G401 (cell line): ENCODE data around the gene ALAS1. TPM values are rescaled to one million over a fixed set of nuclear protein-coding genes. Genes with fewer than 3 reads are reported as not detected.
A peak's percentile ranks its signal among the peaks of the same experiment; 100 is the strongest.

Experiments used
- DNase-seq: peaks from one replicate; pipeline ENCODE4 v3.0.0-alpha.2; 2015; ENCODE audit warnings: low spot score
- in situ Hi-C: cut with HindIII; loops from 2 replicates; pipeline ENCODE4 v1.10.0; 2016; ENCODE audit warnings: low sequenced_read_pairs, mixed read lengths
- total RNA-seq: library from RNA; depleted of rRNA; stranded (reverse); fragments of >200 nt; shearing (Covaris generic); gene quantifications from 2 replicates; pipeline ENCODE4 v1.2.3, GENCODE V29; 2014

The ALAS1 gene
- total RNA-seq, 1 experiment from 2014 or later: 66.7 TPM

DNA sequence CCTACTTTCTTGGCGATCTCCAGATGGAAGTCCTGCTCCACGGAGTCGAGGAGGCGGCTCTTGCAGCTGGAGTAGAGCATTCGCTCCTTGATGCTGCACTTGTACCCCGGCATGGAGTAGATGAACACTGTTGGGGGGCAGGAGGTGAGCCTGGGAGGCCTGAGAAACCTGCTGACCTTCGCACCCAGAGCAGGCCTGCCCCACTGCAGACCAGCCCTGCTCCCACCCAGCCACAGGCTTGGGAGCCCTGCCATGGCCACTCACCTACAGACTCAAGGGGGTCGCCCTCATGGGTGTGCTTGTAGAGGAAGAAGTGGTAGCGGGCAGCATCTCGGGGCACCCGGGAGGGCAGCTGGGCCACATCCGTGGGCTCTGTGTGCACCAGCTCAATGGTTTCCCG is 31.7 kb downstream of the ALAS1 start:
- in situ Hi-C loops: no loop called here
- DNase-seq: no peak

DNA sequence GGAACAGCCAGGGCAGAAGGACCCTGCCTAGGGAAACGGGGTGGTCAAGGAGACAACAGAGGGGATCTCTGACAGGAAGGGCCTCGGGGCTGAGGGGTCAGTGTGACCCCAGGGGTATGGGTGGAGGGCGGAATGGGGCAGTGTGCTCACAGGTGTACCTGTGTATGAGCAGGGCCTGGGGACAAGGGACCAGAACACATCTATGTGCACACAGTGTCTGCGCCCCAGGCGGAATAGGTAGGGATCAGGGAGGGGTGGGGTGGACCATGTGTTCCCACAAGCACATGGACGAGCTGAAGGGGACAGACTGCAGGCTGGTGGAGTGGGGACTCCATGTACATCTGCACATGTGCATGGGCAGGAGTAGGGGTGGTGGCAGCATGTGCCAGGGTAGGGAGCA is 32.5 kb downstream of the ALAS1 start:
- DNase-seq: no peak
- in situ Hi-C loops: no loop called here

DNA sequence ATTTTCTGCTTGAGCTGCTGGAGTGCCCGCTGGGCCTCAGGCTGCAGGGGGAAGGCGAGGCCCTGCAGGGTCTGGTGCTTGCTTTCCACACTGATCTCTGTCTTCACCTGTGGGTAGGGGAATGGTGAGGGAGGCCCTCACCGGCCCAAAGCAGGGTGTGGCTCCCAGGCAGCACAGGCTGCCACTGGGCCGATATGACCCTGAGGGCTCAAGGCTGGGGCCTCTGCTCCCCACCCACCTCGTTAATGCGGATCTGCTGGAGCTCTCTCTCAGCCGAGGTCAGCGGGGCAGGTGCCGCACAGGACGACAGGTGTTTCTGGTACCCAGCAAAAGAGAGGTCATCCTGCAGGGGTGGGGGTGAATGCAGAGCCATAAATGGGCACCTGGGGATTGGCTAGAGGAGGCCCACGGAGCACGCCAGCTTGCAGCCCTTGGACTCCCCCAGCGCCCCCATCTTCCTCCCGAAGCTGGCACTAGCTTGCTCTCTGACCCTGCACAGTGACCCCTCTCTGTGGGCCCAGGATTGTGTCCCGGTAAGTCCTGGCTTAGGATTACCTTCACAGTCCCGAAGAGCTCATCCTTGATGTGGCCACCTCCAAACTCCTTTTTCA is 33.0 kb downstream of the ALAS1 start:
- in situ Hi-C loops: no loop called here
- DNase-seq: no peak

DNA sequence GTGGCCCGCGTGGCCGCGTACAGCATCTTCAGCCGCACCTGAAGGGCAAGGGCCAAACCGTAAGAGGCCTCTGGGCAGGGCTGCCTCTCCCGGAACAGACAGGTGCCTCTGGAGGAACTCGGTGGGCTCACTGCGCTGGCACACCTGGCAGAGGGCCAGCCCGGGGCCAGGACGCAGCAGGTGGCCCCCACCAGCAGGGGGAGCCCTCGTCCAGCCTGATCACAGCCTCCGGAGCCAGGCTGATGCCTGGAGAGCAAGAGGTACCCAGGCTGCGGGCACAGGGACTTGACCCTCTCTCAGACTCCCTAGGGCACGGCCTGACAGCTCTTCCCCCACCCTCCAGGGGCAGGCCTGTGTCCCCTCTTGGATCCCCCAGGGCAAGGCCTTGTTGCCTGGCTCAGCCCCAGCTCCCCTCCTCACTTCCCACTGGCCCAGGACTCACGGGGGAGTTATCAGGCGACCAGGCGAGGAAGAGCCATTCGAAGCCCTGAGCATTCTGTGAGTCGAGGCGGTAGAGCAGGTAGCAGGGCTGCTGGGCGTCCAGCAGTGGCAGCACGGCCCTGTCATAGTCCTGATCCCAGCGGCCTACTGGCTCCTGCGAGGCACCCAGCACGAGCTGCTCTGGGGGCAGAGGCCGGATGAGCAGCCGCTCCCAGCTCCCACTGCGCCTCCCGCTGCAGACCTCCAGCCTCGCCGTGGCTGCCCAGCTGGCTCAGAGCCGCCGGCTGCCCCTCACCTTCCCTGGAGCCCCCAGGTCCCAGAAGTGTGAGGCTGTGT is 33.7 kb downstream of the ALAS1 start:
- in situ Hi-C loops: no loop called here
- no peak for DNase-seq

DNA sequence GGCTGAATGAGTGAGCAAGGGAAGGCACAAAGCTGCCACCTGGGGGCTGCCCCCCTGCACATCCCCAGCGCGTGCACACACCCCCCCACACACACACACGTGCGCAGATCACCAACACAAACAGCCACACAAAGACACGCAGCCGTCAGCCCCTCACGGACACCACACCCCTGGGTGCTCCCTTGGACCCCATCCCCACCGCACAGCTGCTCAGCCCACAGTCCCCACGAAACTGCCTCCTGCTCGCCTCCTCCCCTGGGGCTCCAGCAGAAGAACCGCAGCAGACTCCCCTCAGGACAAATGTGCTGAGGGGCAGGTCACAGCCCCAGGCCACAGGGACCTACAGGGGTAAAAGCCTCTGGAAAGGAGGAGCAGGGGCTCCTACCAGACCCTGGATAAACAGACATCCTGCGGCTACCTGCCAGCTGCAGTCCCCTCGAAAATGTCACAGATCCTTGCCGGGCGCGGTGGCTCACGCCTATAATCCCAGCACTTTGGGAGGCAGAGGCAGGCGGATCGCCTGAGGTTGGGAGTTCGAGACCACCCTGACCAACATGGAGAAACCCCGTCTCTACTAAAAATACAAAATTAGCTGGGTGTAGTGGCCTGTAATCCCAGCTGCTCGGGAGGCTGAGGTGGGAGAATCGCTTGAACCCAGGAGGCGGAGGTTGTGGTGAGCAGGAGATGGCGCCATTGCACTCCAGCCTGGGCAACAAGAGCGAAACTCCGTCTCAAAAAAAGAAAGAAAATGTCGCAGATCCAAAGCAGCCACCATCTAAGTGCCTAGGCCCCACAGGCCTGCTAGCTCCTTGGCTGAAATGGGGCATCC is 34.5 kb downstream of the ALAS1 start:
- DNase-seq: no peak
- in situ Hi-C loops: no loop called here

DNA sequence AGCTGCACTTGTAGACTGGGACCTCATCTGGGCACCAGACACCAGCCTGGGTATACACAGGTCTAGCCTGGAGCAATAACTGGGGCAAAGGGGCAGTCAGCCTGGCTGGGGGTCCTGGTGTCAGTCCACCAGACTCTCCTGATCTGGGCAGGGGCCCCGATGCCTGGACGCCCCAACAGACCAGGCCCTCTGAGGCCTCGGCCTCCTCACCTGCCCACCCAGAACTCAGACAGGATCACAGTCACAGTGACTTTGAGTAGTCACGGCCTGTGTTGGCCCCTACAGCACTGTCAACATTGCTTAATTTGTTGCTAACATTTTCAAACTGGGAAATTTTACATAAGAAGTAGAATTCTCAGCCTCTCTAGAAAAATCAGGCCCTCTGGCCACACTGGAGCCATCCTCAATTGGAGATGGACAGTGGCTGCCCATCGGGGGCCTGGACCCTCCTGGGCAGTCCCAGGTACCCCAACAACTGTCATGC is 35.2 kb downstream of the ALAS1 start:
- DNase-seq: no peak
- in situ Hi-C loops: no loop called here

DNA sequence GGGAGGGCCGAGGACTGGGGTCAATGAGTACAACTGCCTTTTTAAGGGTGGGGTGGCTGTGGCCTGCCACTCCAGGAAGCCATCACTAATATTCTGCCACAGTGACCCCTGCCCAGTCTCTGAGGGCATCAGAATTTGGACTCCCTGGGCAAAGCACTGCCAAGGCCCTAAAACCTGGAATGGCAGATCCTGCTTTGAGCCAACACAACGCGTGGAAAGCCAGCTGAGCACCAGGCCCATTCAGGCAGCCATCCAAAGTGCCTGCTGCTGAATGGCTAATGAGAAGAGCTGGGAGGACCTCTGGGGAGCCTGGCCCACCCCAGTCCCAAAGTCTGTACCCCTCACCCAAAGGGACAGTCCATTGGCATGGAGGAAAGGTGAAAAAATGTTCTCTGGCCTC is 36.0 kb downstream of the ALAS1 start:
- in situ Hi-C loops: no loop called here
- DNase-seq: peak; percentile 67

DNA sequence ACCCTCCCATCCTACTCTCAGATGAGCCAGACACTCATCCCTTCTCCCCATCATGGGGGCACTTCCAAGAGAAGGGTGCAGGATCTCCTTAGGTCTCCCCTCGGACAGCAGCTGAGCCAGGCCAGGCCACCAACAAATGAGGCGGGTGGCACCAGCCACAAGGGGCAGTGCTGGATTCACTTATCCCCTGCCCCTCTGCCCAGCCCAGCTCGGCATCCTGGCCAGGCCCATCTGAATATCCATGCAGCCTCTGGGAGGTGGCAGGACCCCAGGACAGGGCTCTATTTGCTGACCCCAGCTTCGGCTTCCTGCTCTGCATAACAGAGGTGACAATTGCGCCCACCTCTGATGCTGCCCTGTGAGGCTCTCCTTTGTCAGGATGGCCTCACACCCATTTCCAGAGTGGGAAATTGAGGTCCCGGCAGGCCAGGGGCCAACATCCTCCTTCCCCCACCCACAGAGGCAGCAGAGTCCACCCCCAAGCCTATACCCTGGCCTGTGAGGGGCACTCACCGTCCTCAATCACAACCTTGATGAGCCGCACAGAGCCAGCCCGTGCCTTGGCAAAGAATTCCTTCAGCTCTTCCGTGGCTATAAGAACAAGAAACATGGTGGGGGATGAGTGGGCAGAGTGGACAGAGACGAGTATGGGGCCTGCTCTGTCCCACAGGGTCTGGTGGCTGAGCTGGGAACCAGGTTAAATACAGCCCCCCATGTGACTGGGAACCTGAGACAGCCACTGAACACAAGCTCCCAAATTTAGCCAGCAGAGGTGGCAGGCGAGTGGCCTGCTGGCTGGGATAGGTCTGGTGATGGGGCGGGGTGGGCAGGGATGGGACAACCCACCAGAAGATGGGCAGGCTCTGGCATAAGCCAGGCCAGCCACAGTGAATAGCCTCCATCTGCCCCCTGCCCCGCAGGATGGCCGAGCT is 36.8 kb downstream of the ALAS1 start:
- in situ Hi-C loops: no loop called here
- DNase-seq: no peak

DNA sequence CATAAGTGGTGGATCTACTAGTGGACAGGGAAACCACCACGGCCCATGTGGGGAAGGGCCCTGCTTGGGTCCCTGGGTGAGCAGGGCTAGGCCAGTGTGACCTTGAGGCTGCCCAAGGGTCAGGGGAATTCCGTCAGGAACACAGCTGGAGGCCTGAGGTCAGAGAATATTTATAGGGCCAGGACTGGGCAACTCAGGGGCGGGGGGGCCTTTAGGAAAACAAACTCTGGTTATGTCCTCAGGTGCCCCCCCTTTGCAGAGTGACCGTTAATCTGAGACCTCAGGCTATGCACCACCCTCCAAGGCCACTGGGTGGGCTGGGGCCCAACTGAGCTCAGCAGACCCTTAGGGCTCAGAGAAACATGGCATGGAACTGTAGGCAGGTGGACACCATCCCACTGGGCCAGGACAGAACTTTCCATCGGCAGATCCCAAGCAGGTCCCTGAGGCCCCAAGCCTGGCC is 38.5 kb downstream of the ALAS1 start:
- DNase-seq: no peak
- in situ Hi-C loops: no loop called here

DNA sequence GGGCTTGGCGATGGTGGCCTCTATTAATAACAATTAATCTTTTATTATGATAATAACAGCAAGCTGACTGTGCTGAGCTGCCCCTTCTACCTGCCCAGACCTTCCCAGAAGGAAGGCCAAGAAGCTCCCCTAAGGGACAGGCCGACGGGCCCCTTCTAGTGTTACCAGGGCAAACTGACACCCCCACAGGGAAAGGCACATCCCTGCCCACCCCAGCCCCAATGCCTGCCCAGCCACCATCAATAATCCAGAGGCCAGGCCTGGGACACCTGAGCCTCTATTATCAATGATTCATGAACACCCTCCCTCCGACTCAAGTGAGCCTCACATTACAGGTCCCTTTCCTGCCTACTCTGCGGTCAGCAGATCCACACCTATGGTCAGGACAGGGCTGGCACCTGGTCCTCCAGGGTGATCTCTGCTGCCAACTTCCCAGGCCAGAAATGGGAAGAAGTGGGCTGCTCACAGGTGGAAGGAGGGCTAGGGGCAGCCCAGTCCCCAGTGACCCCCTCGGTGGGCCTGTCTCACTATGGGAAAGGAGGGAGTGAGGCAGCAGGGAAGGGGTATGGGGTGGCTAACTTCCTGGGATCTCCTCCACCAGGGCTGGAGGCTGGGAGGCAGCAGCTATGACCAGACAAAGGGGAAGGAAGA is 39.2 kb downstream of the ALAS1 start:
- DNase-seq: no peak
- in situ Hi-C loops: no loop called here

DNA sequence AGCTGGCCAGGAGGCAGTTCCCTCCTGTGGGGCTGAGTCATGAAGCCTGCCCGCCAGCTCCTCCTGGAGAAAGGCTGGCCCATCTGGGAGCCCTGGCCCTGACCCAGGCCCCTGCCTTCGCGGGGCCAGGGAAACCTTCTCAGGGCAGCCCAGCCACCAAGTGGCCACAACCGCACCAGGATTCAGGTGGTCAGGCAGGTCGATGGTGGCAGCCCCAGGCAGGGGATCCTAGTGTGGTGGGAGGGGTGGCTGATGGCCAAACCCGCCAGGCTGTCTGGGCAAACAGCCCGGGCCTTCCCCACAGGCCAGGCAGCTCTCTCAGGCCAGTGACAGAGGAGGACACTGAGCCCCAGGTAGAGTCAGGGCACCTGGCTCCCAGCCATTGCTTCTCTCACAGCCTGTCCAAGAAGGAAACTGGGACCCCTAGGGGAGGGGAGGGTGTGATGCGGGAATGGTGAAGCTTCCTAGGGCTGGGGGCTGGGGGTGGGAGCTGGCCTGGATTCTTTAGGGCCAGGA is 39.8 kb downstream of the ALAS1 start:
- DNase-seq: peak; percentile 94
- in situ Hi-C loops: no loop called here

DNA sequence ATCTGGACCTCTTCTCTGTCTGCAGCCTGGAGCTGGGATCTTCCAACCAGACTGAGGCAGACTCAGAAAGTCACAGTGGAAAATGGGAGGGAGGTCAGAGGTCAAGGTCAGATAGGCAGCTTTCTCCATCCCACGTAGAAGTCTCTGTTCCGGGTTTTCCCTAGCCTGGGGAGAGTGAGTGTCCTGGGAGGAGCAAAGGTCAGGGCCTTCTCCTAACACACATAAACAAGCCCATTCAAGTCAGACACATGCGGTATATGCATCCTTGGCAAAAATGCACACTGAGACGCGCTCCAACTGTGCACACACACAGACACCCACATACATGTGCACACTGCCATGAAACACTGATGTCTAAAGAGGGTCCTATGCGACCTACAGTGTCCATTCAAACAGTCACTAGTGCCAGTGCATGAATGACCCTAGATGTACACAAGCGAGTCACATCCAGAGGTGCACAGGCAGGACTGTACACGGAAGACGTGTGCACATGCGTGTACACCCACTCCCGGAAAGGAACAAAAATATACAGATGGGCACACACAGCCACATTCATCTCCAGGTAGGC is 40.3 kb downstream of the ALAS1 start:
- no peak for DNase-seq
- in situ Hi-C loops: no loop called here

DNA sequence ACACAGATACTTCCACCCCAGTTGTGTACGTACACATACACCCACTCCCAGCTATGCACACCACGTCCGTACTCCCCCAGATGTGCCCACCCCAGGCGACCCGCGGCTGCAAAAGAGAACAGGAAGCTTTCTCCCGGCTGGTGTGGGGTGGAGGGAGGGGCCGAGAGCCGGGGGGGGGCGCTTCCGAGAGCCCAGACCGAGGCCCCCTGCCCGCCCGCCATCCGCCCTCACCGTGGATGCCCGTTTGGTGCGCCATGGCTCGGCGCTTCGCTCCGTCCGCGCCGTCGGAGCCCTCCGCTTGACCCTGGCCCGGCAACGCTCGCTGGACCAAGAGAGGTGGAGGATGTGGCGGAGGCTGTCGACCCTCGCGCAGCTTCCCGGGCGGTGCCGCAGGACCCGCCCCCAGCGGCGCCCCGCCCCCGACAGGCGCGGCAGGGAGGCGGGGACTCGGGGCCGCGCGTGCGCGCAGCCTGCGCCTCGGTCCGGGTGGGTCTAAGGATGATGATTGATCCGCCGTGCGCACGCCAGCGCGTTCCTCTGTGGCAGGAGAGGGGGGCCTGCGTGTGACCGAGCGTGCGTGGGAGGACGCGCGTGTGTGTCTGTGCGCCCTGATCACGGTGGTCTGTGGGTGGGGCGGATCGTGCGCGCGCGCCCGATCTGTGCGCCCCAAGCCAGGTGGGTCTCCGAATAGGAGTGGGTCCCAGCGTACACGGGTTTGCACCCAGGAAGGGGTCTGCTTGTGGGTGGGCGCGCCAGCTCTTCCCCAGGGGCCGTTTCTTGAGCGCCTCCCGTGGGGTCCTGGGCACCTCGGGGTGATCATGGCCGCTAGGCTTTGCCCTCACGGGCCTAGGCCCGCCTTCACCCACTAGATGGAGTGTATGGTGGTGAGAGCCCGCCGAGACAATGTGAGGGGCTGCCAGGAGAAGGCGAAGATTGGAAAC is 41.1 kb downstream of the ALAS1 start, which contains the start of gene TWF2:
Gene TWF2, minus strand, starts transcription at position 398 of the 941 bp plus-strand sequence. Its CDS starts 142 bp downstream, at position 256.
- in situ Hi-C loops: no loop called here
- DNase-seq: peak; percentile 77

DNA sequence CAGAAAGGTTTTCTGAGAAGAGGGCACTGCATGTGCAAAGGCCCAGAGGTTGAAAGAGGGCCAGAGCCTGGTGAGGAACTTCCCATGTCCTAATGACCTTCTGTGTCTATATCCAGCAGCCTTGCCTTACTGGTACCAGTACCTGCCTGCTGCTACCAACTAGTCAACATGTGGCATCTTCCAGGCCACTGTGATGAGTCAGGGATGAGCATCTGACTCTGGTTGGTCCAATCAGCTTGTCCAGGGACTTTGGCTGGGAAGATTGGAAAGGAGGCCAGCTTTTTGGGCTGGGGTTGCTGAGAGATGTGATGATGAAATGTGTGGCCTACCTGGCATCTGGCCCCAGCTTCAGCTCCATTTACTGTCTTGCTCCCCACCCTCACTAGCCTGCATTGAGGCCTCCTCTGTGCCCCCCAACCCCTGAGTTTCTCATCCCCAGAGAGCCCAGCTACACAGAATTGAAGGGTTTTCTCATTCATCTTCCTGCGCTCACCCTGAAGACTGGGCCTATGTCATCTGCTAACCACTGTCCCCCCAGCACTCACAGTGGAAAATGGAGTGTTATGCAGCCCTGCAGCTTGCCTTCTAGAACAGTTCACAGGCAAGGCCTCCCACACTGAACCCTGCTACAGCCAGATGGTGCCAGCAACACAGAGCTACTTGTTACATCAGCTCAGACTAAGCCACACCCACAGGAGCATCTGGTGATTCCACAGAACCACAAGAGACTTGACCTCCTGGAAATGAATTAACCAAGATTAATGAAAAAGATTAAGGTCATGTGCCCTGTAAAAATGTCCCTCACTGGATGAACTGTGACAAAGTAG is 42.3 kb downstream of the ALAS1 start:
- in situ Hi-C loops: no loop called here
- no peak for DNase-seq

DNA sequence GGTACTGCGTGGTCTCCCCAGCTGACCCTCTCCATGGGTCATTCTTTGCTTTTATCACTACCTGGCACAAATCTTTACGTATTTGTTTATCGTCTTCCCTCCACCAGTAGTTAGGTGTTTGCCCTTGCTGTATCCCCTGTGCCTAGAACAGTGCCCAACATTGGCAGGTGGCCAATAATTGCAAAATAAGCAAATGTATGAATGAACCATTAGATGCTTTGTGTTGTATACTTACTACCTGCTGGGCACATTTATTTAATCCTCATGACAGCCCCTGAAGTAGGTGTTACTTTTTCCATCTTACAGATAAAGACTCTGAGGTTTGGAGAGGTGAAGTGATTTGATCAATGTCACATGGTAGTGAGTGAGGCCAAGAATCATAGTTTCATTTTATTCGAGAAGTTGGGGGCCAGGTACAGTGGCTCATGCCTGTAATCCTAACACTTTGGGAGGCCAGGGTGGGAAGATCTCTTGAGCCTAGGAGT is 43.0 kb downstream of the ALAS1 start:
- in situ Hi-C loops: no loop called here
- DNase-seq: no peak

DNA sequence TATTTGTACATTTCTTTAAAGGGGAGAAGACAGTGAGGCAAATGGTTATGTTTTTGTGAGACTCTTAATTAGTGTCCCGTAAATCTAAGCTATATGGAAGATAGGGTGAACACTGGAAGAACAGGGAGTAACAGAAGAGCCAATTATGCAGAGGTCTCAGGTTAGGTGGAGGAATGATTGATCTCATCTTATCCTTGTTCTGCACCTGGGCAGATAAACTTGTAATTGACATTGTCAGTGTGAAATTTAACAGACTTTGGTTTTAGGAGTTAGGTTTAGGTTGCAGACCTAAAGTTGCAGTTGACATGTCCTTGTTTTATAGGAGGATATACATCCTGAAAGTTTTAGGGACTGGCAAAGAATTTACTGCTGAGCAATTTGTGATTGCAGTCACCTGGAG is 44.1 kb downstream of the ALAS1 start:
- in situ Hi-C loops: no loop called here
- DNase-seq: no peak
